GM12872 (cell line): Measurements from ENCODE around the gene CERS2.

Source experiments
- CTCF ChIP-seq: IDR thresholded peaks from 3 replicates; pipeline ENCODE4 v1.5.1; 2011; ENCODE audit warnings: low read depth, mild to moderate bottlenecking, low read length, moderate library complexity; ENCODE audit not compliant: insufficient read depth

Gene CERS2

GRCh38 chr1:150972417-150972940, 2.2 kb downstream of the CERS2 start:
- TF ChIP-seq CTCF: no peak

- peak; percentile 37; the same call in 1 of the 3 replicates for TF ChIP-seq CTCF
Measured at GRCh38 chr1:150971583-150972416, 2.8 kb downstream of the CERS2 start.

- TF ChIP-seq CTCF: no peak
Measured at GRCh38 chr1:150970808-150971582, 3.6 kb downstream of the CERS2 start.

GRCh38 chr1:150969626-150970025, 5.0 kb downstream of the CERS2 start:
- no peak for TF ChIP-seq CTCF

GRCh38 chr1:150968491-150968890, 6.1 kb downstream of the CERS2 start:
- no peak for TF ChIP-seq CTCF

GRCh38 chr1:150967936-150968335, 6.7 kb downstream of the CERS2 start:
- TF ChIP-seq CTCF: no peak

GRCh38 chr1:150966011-150966410, 8.6 kb downstream of the CERS2 start:
- TF ChIP-seq CTCF: no peak
